H1 (cell line): ENCODE measurements around the gene NFIX. TPM values are rescaled to one million over a fixed set of nuclear protein-coding genes. Genes with fewer than 3 reads are reported as not detected.
A peak's percentile ranks its signal among the peaks of the same experiment; 100 is the strongest.

Experiments
- CTCF ChIA-PET: fragments of 300-600 bp; sonication (Branson Sonifier 250); formaldehyde crosslinking; loops from one replicate; lab custom pipeline; 2021; ENCODE audit not compliant: partially characterized antibody; lab: Charles Lee
- POLR2A ChIA-PET: fragments of 300-600 bp; sonication (Branson Sonifier 250); formaldehyde crosslinking; loops from one replicate; lab custom pipeline; 2021; ENCODE audit warnings: inconsistent platforms; ENCODE audit not compliant: partially characterized antibody; lab: Charles Lee
- DNase-seq, 2 experiments: peaks; one replicate each; pipeline versions ENCODE4 v3.0.0 to v3.0.0-alpha.2; 2010 to 2022; ENCODE audit warnings: low spot score in 2 of 2, low read depth in 1 of 2, mixed read lengths in 1 of 2
- FAIRE-seq: peaks from 2 replicates; lab custom pipeline; 2011; peaks lifted over from hg19 to GRCh38; lab: Jason Lieb, UNC
- H2AFZ ChIP-seq: 2 replicates; pipeline ENCODE4 v1.8.1; 2012; ENCODE audit warnings: low read length, inconsistent platforms
- H2AK5ac ChIP-seq: 2 replicates; pipeline ENCODE4 v1.6.1; 2013; ENCODE audit warnings: low read depth, low read length
- H2BK120ac ChIP-seq: replicated peaks from 2 replicates; pipeline ENCODE3; 2013; ENCODE audit warnings: low read depth, low read length, inconsistent platforms
- H2BK12ac ChIP-seq: 2 replicates; pipeline ENCODE4 v1.6.1; 2013; ENCODE audit warnings: low read depth, low read length
- H2BK15ac ChIP-seq: 2 replicates; pipeline ENCODE4 v1.6.1; 2013; ENCODE audit warnings: low read length
- H2BK20ac ChIP-seq: 2 replicates; pipeline ENCODE4 v1.6.1; 2013; ENCODE audit warnings: low read length
- H2BK5ac ChIP-seq: 2 replicates; pipeline ENCODE4 v1.6.1; 2013; ENCODE audit warnings: low read depth, low read length
- H3K14ac ChIP-seq: 2 replicates; pipeline ENCODE4 v1.6.1; 2013; ENCODE audit warnings: inconsistent platforms; ENCODE audit not compliant: insufficient read length
- H3K18ac ChIP-seq: 2 replicates; pipeline ENCODE4 v1.6.1; 2013; ENCODE audit warnings: low read length; ENCODE audit errors: extremely low read depth
- H3K23ac ChIP-seq: 2 replicates; pipeline ENCODE4 v1.6.1; 2013; ENCODE audit warnings: inconsistent platforms; ENCODE audit not compliant: insufficient read length
- H3K23me2 ChIP-seq: 2 replicates; pipeline ENCODE4 v1.6.1; 2013; ENCODE audit warnings: low read depth, low read length
- H3K27ac ChIP-seq: 2 replicates; pipeline ENCODE4 v1.6.1; 2011; ENCODE audit warnings: low read depth, low read length, inconsistent platforms
- H3K27me3 ChIP-seq, 4 experiments: replicated peaks in 1 of 4; 1 replicate in 1 of 4; 2 replicates in 3 of 4; pipeline versions ENCODE4 v1.6.1 to v1.8.1; 2011 to 2013; ENCODE audit warnings: low read length in 3 of 4, mild to moderate bottlenecking in 3 of 4, inconsistent platforms in 2 of 4, mixed read lengths in 2 of 4, moderate library complexity in 1 of 4; ENCODE audit not compliant: control insufficient read depth in 3 of 4, insufficient read depth in 3 of 4; ENCODE audit errors: extremely low read depth in 1 of 4
- H3K36me3 ChIP-seq, 4 experiments: 2 replicates each; pipeline versions ENCODE4 v1.6.1 to v1.8.1; 2011 to 2013; ENCODE audit warnings: mild to moderate bottlenecking in 4 of 4, low read length in 3 of 4, moderate library complexity in 2 of 4, control low read depth in 1 of 4, inconsistent platforms in 1 of 4; ENCODE audit not compliant: insufficient read depth in 4 of 4, control insufficient read depth in 2 of 4
- H3K4ac ChIP-seq: replicated peaks from 2 replicates; pipeline ENCODE3; 2013; ENCODE audit warnings: low read length, low read depth, mixed read lengths, inconsistent platforms; ENCODE audit not compliant: insufficient read length
- H3K4me1 ChIP-seq, 4 experiments: replicated peaks in 1 of 4; 1 replicate in 1 of 4; 2 replicates in 3 of 4; pipeline versions ENCODE4 v1.6.1 to v1.8.1; 2011 to 2013; ENCODE audit warnings: low read length in 3 of 4, inconsistent platforms in 2 of 4, mixed read lengths in 1 of 4; ENCODE audit not compliant: insufficient read depth in 4 of 4, control insufficient read depth in 3 of 4
- H3K4me2 ChIP-seq, 2 experiments: 2 replicates each; pipeline versions ENCODE4 v1.6.1 to v1.8.1; 2011 to 2013; ENCODE audit warnings: low read depth in 2 of 2, low read length in 2 of 2, control low read depth in 1 of 2, inconsistent platforms in 1 of 2, mild to moderate bottlenecking in 1 of 2; ENCODE audit not compliant: insufficient read depth in 1 of 2
- H3K4me3 ChIP-seq, 4 experiments: fragments of 200-600, 300-600 bp in 1 of 4; sonication (generic), shearing (Covaris generic), sonication (Bioruptor Twin) in 1 of 4; 2 replicates each; pipeline versions ENCODE4 v1.5.1 to v1.8.1; 2011 to 2016; ENCODE audit warnings: low read length in 4 of 4, low read depth in 3 of 4, control low read depth in 2 of 4, inconsistent platforms in 2 of 4, mild to moderate bottlenecking in 2 of 4, mixed read lengths in 1 of 4, moderate library complexity in 1 of 4; ENCODE audit not compliant: insufficient read depth in 2 of 4; ENCODE audit errors: extremely low read depth in 1 of 4
- H3K56ac ChIP-seq: replicated peaks from 2 replicates; pipeline ENCODE3; 2013; ENCODE audit warnings: low read depth, mild to moderate bottlenecking, mixed read lengths, low read length, inconsistent platforms; ENCODE audit not compliant: insufficient read length
- H3K79me1 ChIP-seq: 2 replicates; pipeline ENCODE4 v1.6.1; 2013; ENCODE audit warnings: low read depth, low read length, control low read depth
- H3K79me2 ChIP-seq, 2 experiments: 2 replicates each; pipeline versions ENCODE4 v1.6.1 to v1.8.1; 2012 to 2013; ENCODE audit warnings: low read length in 2 of 2, mild to moderate bottlenecking in 2 of 2, inconsistent platforms in 1 of 2; ENCODE audit not compliant: insufficient read depth in 2 of 2, control insufficient read depth in 1 of 2
- H3K9ac ChIP-seq, 4 experiments: replicated peaks in 1 of 4; 1 replicate in 1 of 4; 2 replicates in 3 of 4; pipeline versions ENCODE4 v1.6.1 to v1.8.1; 2011 to 2013; ENCODE audit warnings: low read depth in 3 of 4, low read length in 3 of 4, control low read depth in 2 of 4, mild to moderate bottlenecking in 2 of 4, moderate library complexity in 2 of 4, inconsistent platforms in 1 of 4; ENCODE audit errors: extremely low read depth in 1 of 4
- H3K9me3 ChIP-seq, 2 experiments: 2 replicates each; pipeline versions ENCODE4 v1.6.1 to v1.8.1; 2012 to 2013; ENCODE audit warnings: mild to moderate bottlenecking in 2 of 2, moderate library complexity in 2 of 2, control low read depth in 1 of 2, inconsistent platforms in 1 of 2, low read depth in 1 of 2, low read length in 1 of 2, mixed read lengths in 1 of 2; ENCODE audit not compliant: insufficient read depth in 2 of 2
- H4K20me1 ChIP-seq, 2 experiments: replicated peaks in 1 of 2; 2 replicates each; pipeline versions ENCODE3 to v1.8.1; 2011 to 2013; ENCODE audit warnings: inconsistent platforms in 2 of 2, low read length in 2 of 2, mild to moderate bottlenecking in 1 of 2; ENCODE audit not compliant: insufficient read depth in 2 of 2, control insufficient read depth in 1 of 2
- H4K5ac ChIP-seq: 2 replicates; pipeline ENCODE4 v1.6.1; 2013; ENCODE audit warnings: low read length, low read depth, mixed read lengths, inconsistent platforms; ENCODE audit not compliant: insufficient read length
- H4K8ac ChIP-seq: 2 replicates; pipeline ENCODE4 v1.8.0; 2013; ENCODE audit warnings: mild to moderate bottlenecking, moderate library complexity, low read length, inconsistent platforms; ENCODE audit not compliant: insufficient read depth; ENCODE audit errors: extremely low read depth
- H4K91ac ChIP-seq: replicated peaks from 2 replicates; pipeline ENCODE3; 2013; ENCODE audit warnings: low read length, mixed read lengths, inconsistent platforms; ENCODE audit not compliant: insufficient read length
- EZH2 ChIP-seq: fragments of 200-600 bp; sonication (generic); IDR thresholded peaks from 2 replicates; pipeline ENCODE4 v1.7.1; 2012; ENCODE audit warnings: low read depth, mild to moderate bottlenecking, moderate library complexity, low read length, inconsistent platforms; ENCODE audit not compliant: severe bottlenecking
- MAFK ChIP-seq: IDR thresholded peaks from 2 replicates; pipeline ENCODE4 v1.6.1; 2012; ENCODE audit warnings: low read depth, mild to moderate bottlenecking, improper control_type of control experiment, low read length
- RNF2 ChIP-seq: fragments of 200-900, 300-1000 bp; sonication (generic); IDR thresholded peaks from 2 replicates; pipeline ENCODE4 v1.7.1; 2016; ENCODE audit warnings: borderline replicate concordance, low read depth, mild to moderate bottlenecking, antibody characterized with exemption, low read length; ENCODE audit not compliant: poor library complexity, severe bottlenecking; ENCODE audit errors: missing control alignments
- SUZ12 ChIP-seq: fragments of 200-600 bp; sonication (generic); IDR thresholded peaks from 2 replicates; pipeline ENCODE4 v1.6.1; 2012; ENCODE audit warnings: mild to moderate bottlenecking, inconsistent platforms, low read length, moderate library complexity, mixed read lengths
- WGBS, 2 experiments: shearing (Covaris generic) in 1 of 2; methylation state at CpG; one replicate each; pipeline versions ENCODE4 v1.1.6 to v1.1.7; 2013 to 2015; ENCODE audit warnings: low lambda C conversion rate in 2 of 2, mixed read lengths in 2 of 2, inconsistent platforms in 1 of 2, low coverage in 1 of 2, missing lambda C conversion rate in 1 of 2; ENCODE audit not compliant: insufficient replicate concordance in 2 of 2, insufficient coverage in 1 of 2, insufficient read length in 1 of 2; ENCODE audit errors: extremely low coverage in 1 of 2, missing lambda C conversion rate in 1 of 2; 5-methylcytosine and 5-hydroxymethylcytosine counted together
- polyA plus RNA-seq, 7 experiments: library from polyadenylated mRNA; depleted of rRNA in 3 of 7; stranded (reverse) in 5 of 7; unstranded in 2 of 7; fragments of >200 nt in 5 of 7; fragments of 200-250 nt in 2 of 7; gene quantifications; 1 replicate in 5 of 7; 2 replicates in 1 of 7; 4 replicates in 1 of 7; pipeline versions ENCODE4 v1.2.1 to v1.2.3, GENCODE V29; 2011 to 2013; ENCODE audit warnings: missing spikeins in 2 of 7, mixed read lengths in 2 of 7
- total RNA-seq: library from RNA; stranded (reverse); fragmentation: NEBNext Ultra II Directional; extraction: Animal tissue kit (Norgen Biotek cat#: 25700); gene quantifications from 2 replicates; pipeline ENCODE4 v1.2.1, GENCODE V29; 2021

NFIX gene
- total and polyA plus RNA-seq, 2 of the 8 experiments (the other 6 are each of a cell fraction or from before 2014, with no cell fraction given), result 0.03 to 0.20 TPM

DNA sequence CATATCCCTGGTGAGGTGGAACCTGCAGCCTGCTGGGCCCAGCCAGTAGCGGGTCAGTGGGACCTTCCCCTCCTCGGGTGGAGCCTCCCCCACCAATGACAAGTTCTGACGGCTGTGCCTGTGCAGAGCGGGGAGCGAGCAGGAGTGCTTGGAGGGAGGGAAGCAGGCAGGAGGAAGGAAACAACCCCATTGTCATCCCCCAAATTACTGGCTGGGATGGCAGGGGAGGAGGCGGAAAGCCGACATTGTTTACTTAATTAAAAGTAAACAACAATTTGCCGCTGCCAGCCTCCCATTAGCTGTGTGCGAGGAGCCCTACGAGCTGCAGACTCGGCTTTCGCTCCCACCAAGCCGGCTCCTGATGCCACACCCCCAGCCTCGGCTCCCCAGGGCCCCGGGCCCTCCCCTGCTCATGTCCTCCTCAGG is 61.9 kb downstream of the NFIX start:
- Histone ChIP-seq H2AK5ac (no peak overlapping the region), H3K27ac (no peak overlapping the region), H2AFZ (no peak overlapping the region), H3K23me2 (peaks cover 6% of the 10 kb centered on the region; the same call in 1 of the 2 replicates), H3K14ac (no peak overlapping the region), H3K23ac (no peak overlapping the region), H3K56ac (no peak overlapping the region), H2BK120ac (no peak overlapping the region), H3K4ac (no peak overlapping the region), H3K36me3 (no peaks in the 10 kb centered on the region), H2BK12ac (0 out of 2 replicates have a peak overlapping the region, but pooled peaks have one; percentile 19), H2BK20ac (no peak overlapping the region), H2BK15ac (no peak overlapping the region), H4K91ac (no peak overlapping the region), H4K5ac (no peak overlapping the region), H3K4me2 (peak overlapping the region in 1 of 2 experiments; percentile 8; a peak in 1 of 4 replicates), H2BK5ac (no peak overlapping the region), H3K27me3 (peaks cover 88 to 100% (median 98%) of the 10 kb centered on the region in 4 experiments), H3K4me1 (peaks cover 7 to 40% (median 32%) of the 10 kb centered on the region in 4 experiments), H3K79me1 (no peaks in the 10 kb centered on the region), H3K9me3 (no peaks in the 10 kb centered on the region), H3K4me3 (no peak overlapping the region), H3K9ac (no peak overlapping the region), H4K8ac (no peak overlapping the region), H3K79me2 (no peaks in the 10 kb centered on the region), H3K18ac (no peak overlapping the region), H4K20me1 (peaks cover 6 to 17% of the 10 kb centered on the region in 2 experiments)
- FAIRE-seq (no peak), DNase-seq (no peak)
- ChIA-PET CTCF (interaction anchor here (8.3 to 48.8 kb wide), 7 partner anchors 7 to 80 kb away, joined by 82 to 1145 read pairs (median 153); no protein-coding TSS in a partner anchor), POLR2A (interaction anchor here (1.3 to 1.9 kb wide), 2 partner anchors 20 to 111 kb away, joined by 3 to 7 read pairs; partner anchors contain the start of gene RAD23A)
- peak; percentile 64 for TF ChIP-seq EZH2
- TF ChIP-seq MAFK, result no peak
- peak; percentile 45 for TF ChIP-seq RNF2
- TF ChIP-seq SUZ12, result peak; percentile 43; the same call in 1 of the 2 replicates
- 18% methylated on average over 7 of the region's 15 CpGs; no CpG with 5 or more reads in 1 of the 2 experiments for WGBS, 2 experiments
